ENCODE data around the gene CLDN6. TPM values are rescaled to one million over a fixed set of nuclear protein-coding genes. Genes with fewer than 3 reads are reported as not detected.
A peak's percentile ranks its signal among the peaks of the same experiment; 100 is the strongest.

The CLDN6 gene
- total RNA-seq, 1 donor from 2014 or later, result not detected

DNA sequence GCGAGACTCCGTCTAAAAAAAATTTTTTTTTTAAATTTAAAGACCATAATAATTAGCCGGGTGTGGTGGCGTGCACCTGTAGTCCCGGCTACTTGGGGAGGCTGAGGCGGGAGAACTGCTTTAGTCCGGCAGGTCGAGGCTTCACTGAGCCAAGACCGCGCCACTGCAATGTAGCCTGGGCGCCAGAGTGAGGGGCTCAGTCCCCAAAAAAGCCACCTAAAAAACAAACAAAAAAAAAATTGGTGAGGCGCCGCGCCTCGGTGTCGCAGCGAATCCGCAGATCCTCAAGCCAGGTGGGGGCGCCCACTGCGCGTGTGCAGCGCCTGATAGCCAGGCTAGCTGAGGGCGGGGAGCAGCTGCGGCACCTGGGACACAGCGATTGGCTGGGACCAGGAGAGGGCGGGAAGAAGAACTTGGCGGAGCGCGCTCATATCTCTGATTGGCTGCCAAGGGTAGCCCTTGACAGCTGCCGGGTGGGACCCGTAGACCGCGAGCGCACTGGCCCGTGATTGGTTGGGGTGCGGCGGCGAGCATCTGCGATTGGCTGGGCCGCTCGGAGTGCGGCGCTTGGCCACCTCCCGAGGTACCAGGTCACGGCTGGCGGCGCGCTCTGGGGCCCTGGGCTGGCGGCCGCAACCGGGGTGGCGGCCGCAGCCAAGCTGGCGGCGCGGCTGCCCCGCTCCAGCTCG is 14.3 kb downstream of the CLDN6 start:
- Histone ChIP-seq H3K27ac (no peak overlapping the region), H3K36me3 (no peaks in the 10 kb centered on the region), H3K4me3 (peak overlapping the region in 1 of 2 donors; percentile 34), H3K9me3 (no peaks in the 10 kb centered on the region), H3K4me1 (peaks cover 8% of the 10 kb centered on the region), H3K27me3 (no peaks in the 10 kb centered on the region)
- DNase-seq (ENCODE audit: extremely low spot score in 2 of 2), result peak in 1 of 2 donors; percentile 95
- TF ChIP-seq, protein P1, sequence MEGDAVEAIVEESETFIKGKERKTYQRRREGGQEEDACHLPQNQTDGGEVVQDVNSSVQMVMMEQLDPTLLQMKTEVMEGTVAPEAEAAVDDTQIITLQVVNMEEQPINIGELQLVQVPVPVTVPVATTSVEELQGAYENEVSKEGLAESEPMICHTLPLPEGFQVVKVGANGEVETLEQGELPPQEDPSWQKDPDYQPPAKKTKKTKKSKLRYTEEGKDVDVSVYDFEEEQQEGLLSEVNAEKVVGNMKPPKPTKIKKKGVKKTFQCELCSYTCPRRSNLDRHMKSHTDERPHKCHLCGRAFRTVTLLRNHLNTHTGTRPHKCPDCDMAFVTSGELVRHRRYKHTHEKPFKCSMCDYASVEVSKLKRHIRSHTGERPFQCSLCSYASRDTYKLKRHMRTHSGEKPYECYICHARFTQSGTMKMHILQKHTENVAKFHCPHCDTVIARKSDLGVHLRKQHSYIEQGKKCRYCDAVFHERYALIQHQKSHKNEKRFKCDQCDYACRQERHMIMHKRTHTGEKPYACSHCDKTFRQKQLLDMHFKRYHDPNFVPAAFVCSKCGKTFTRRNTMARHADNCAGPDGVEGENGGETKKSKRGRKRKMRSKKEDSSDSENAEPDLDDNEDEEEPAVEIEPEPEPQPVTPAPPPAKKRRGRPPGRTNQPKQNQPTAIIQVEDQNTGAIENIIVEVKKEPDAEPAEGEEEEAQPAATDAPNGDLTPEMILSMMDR (IDR thresholded peaks at IDR 0.05), result peak; percentile 17 to 68 (median 62)
- TF ChIP-seq POLR2A (IDR thresholded peaks at IDR 0.05) (no peak), POLR2AphosphoS5 (IDR thresholded peaks at IDR 0.05; ENCODE audit: insufficient read depth in 1 of 2, low read depth in 1 of 2) (peak; percentile 53 to 74)
- intact Hi-C loops (cut with DNase I), result no loop called here

DNA sequence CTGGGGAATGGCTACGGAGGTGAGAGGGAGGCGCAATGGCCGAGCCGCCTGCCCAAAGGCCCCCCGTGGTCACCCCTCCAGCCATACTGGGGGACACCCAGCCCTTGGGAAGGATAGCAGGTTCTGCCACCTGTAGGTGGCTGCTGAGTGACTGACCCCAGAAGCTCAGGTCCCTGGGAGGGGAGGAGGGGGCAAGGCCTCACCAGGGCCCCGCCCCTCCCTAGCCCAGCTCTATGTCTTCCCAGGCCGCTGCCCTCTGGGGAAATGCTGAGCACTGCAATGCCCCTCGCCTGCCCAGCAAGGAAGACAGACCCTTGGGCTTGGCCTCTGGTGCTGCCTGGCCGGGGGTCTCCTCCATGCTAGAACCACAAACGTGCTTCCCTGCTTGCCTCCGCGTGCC is 16.7 kb downstream of the CLDN6 start:
- no peaks in the 10 kb centered on the region for H3K36me3 ChIP-seq
- H3K4me3 ChIP-seq, result no peak overlapping the region
- TF ChIP-seq POLR2AphosphoS5 (IDR thresholded peaks at IDR 0.05; ENCODE audit: insufficient read depth in 1 of 2, low read depth in 1 of 2) (no peak), POLR2A (IDR thresholded peaks at IDR 0.05) (no peak)
- TF ChIP-seq, protein P1 (IDR thresholded peaks at IDR 0.05), result no peak
- no peak overlapping the region for H3K27ac ChIP-seq
- intact Hi-C loops (cut with DNase I), result no loop called here
- no peaks in the 10 kb centered on the region for H3K9me3 ChIP-seq
- peaks cover 5% of the 10 kb centered on the region for H3K4me1 ChIP-seq
- no peak for DNase-seq (ENCODE audit: extremely low spot score in 2 of 2)
- H3K27me3 ChIP-seq, result no peaks in the 10 kb centered on the region

DNA sequence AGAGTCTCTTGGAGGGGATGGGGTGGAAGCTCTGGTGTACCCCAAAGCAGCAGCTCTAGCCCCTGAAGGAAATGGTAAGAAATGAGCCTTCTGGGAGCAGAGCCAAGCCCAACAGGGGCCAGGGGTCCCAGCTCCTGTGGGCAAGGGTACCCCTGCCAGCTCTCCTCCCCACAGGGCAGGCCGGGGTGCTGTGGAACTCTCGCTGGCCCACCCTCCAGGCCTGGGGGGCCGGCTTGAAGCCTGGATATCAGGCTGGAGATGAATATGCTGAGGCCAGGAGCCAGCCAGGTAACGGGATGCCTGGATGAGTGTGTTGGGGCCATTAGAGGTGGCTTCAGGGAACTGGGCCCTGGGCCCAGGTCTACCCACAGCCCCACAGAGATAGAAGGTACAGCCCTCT is 17.4 kb downstream of the CLDN6 start:
- Histone ChIP-seq H3K36me3 (no peaks in the 10 kb centered on the region), H3K4me3 (no peak overlapping the region), H3K4me1 (peaks cover 5% of the 10 kb centered on the region), H3K27me3 (no peaks in the 10 kb centered on the region), H3K27ac (no peak overlapping the region), H3K9me3 (no peaks in the 10 kb centered on the region)
- DNase-seq (ENCODE audit: extremely low spot score in 2 of 2), result no peak
- TF ChIP-seq, protein P1 (IDR thresholded peaks at IDR 0.05), result no peak
- TF ChIP-seq POLR2A (IDR thresholded peaks at IDR 0.05), result no peak
- no peak for TF ChIP-seq POLR2AphosphoS5 (IDR thresholded peaks at IDR 0.05; ENCODE audit: insufficient read depth in 1 of 2, low read depth in 1 of 2)
- intact Hi-C loops (cut with DNase I), result no loop called here

DNA sequence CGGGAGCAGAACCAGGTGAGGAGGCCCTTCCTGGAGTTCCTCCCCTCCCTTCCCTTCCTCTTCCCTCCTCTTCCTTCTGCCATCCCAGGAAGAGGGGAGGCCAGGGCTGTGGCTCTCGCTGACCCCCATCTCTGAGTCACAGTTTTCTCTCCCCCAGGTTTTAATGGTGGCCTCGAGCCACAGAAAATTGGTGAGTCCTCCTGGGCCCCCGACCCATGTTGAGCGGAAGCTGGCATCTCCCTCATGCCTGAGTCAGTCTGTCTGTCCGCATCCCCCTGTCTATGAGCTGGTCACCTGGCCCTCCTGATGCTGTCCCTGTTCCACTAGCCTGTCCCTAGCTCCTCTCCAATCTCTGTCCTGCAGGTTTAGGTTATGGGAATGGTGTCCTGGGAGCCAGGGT is 18.1 kb downstream of the CLDN6 start:
- TF ChIP-seq POLR2A (IDR thresholded peaks at IDR 0.05), result no peak
- no peak for TF ChIP-seq POLR2AphosphoS5 (IDR thresholded peaks at IDR 0.05; ENCODE audit: insufficient read depth in 1 of 2, low read depth in 1 of 2)
- TF ChIP-seq, protein P1 (IDR thresholded peaks at IDR 0.05), result no peak
- Histone ChIP-seq H3K4me1 (peaks cover 3% of the 10 kb centered on the region), H3K9me3 (no peaks in the 10 kb centered on the region), H3K36me3 (no peaks in the 10 kb centered on the region), H3K4me3 (no peak overlapping the region), H3K27me3 (no peaks in the 10 kb centered on the region), H3K27ac (no peak overlapping the region)
- DNase-seq (ENCODE audit: extremely low spot score in 2 of 2), result no peak
- intact Hi-C loops (cut with DNase I), result no loop called here

DNA sequence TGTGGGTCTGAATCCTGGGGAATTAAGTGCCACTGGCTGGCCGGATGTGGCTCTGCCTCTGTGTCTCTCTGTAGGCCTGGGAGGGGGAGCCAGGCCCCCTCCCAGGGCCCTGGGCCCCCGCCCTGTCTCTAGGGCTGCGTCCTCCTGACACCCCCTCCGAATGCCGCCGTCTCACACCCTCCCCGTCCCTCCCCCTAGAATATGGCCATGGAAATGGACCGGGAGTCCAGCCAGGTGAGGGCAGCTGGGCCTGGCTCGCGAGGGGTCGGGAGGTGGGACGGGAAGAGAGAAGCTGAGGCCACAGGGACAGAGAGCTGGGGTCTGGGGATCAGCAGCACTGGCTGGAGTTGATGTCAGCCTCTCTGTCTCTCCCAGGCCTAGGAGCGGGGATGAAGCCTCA is 21.7 kb downstream of the CLDN6 start:
- TF ChIP-seq POLR2AphosphoS5 (IDR thresholded peaks at IDR 0.05; ENCODE audit: insufficient read depth in 1 of 2, low read depth in 1 of 2) (no peak), POLR2A (IDR thresholded peaks at IDR 0.05) (no peak)
- TF ChIP-seq, protein P1 (IDR thresholded peaks at IDR 0.05), result no peak
- no peak overlapping the region for H3K27ac ChIP-seq
- H3K27me3 ChIP-seq, result no peaks in the 10 kb centered on the region
- intact Hi-C loops (cut with DNase I), result no loop called here
- no peaks in the 10 kb centered on the region for H3K36me3 ChIP-seq
- H3K4me1 ChIP-seq, result peaks cover 8% of the 10 kb centered on the region
- no peak for DNase-seq (ENCODE audit: extremely low spot score in 2 of 2)
- H3K4me3 ChIP-seq, result no peak overlapping the region
- H3K9me3 ChIP-seq, result no peaks in the 10 kb centered on the region

All from vagina (tissue), 2 donors.